Sigmoid colon (tissue), 7 donors: ENCODE data around the gene ZNF407. TPM values are rescaled to one million over a fixed set of nuclear protein-coding genes. Genes with fewer than 3 reads are reported as not detected.

Experiments
- DNase-seq: peaks from one replicate; pipeline ENCODE4 v3.0.0-alpha.2; 2019
- H3K27ac ChIP-seq, 4 donors: fragments of 200-600 bp; sonication (generic); one replicate each; pipeline ENCODE4 v1.5.1; 2016 to 2019; ENCODE audit warnings: mild to moderate bottlenecking in 1 of 4
- H3K27me3 ChIP-seq, 3 donors: fragments of 200-600 bp; sonication (generic); one replicate each; pipeline ENCODE4 v1.5.1; 2019; ENCODE audit warnings: mild to moderate bottlenecking in 1 of 3
- H3K36me3 ChIP-seq, 4 donors: fragments of 200-600 bp; sonication (generic); one replicate each; pipeline ENCODE4 v1.5.1; 2016 to 2019
- H3K4me1 ChIP-seq, 4 donors: fragments of 200-600 bp; sonication (generic); one replicate each; pipeline ENCODE4 v1.5.1; 2017 to 2019
- H3K4me3 ChIP-seq, 4 donors: fragments of 200-600 bp; sonication (generic); one replicate each; pipeline ENCODE4 v1.5.1; 2017 to 2019; ENCODE audit warnings: mild to moderate bottlenecking in 2 of 4, moderate library complexity in 1 of 4
- H3K9me3 ChIP-seq, 4 donors: fragments of 200-600 bp in 3 of 4; sonication (generic) in 3 of 4; one replicate each; pipeline versions ENCODE4 v1.5.1 to v1.6.1; 2013 to 2019
- EP300 ChIP-seq, 4 donors: sonication (generic); formaldehyde crosslinking; IDR thresholded peaks; one replicate each; pipeline ENCODE4 v1.6.1; 2017; ENCODE audit warnings: antibody characterized with exemption in 4 of 4
- POLR2A ChIP-seq, 2 donors: fragments of 450-650 bp; IDR thresholded peaks; one replicate each; pipeline ENCODE4 v1.6.1; 2016; ENCODE audit warnings: antibody characterized with exemption in 2 of 2, mild to moderate bottlenecking in 2 of 2, moderate library complexity in 2 of 2
- POLR2AphosphoS5 ChIP-seq, 4 donors: sonication (generic); formaldehyde crosslinking; IDR thresholded peaks; one replicate each; pipeline ENCODE4 v1.6.1; 2017; ENCODE audit warnings: antibody characterized with exemption in 4 of 4
- WGBS, 2 donors: extraction: QIAGEN DNeasy Blood & Tissue Kit; methylation state at CpG; one replicate each; pipeline ENCODE4 v1.1.7; 2013; 5-methylcytosine and 5-hydroxymethylcytosine counted together
- intact Hi-C: fragments of 100-400 bp; cut with DNase I; formaldehyde crosslinking; loops from one replicate; pipeline ENCODE4 v1.15.1; 2023
- polyA plus RNA-seq, 3 donors: library from polyadenylated mRNA; stranded (reverse); fragments of 200-250 nt; gene quantifications; one replicate each; pipeline ENCODE4 v1.2.3, GENCODE V29; 2013
- total RNA-seq, 4 donors: library from RNA; depleted of rRNA; stranded (reverse); fragments of >200 nt; gene quantifications; one replicate each; pipeline ENCODE4 v1.1.0, GENCODE V29; 2016
- TF ChIP-seq, protein P1 (sequence below), 4 experiments: fragments of 450-650 bp in 3 of 4; fragments of 200-600 bp in 1 of 4; IDR thresholded peaks; one replicate each; pipeline ENCODE4 v1.5.1; 2016 to 2019; ENCODE audit warnings: antibody characterized with exemption in 4 of 4, mild to moderate bottlenecking in 3 of 4, moderate library complexity in 2 of 4
- donor health status: healthy with polysubstance abuse.
- donor health status: Bipolar disorder and iron deficiency.
- donor health status: healthy.

The ZNF407 gene
- total and polyA plus RNA-seq, 7 donors = 1.4 to 19.8 (median 16.3) TPM

DNA sequence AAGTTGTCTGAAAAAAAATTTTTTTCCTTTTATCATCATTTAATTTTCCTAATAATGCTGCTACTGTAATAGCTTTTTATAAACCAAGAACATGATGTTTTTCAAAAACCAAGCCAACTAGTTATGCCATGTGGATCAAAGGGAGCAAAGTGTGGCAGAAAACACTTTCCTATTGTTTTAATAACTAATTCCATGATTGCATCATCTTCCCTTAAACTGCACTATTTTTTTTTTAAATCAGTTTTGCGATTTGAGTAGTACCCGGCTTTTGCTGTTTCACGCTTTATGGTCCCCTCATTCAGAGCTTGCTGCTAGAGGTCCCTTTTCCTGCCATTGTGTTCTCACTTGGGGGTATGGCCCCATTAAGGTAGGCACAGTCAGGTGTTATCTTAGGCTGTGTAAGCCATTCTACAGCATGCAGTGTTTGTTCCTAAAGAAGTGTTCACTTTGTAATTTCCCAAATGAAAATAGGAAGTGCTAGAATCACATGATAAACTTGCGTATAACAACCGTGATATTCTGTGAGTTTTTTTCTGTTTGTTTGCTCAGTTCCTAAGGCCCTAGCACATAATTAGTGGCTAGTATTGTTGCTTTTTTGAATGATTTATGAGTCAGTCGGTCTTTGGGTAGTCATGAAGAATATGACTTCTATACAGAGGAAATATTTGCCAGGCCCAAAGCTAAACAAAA, 385.4 kb downstream of the ZNF407 start:
- Histone ChIP-seq H3K4me3 (no peak overlapping the region), H3K4me1 (no peaks in the 10 kb centered on the region), H3K27ac (peak overlapping the region in 1 of 4 donors; percentile 28), H3K9me3 (no peaks in the 10 kb centered on the region), H3K27me3 (no peaks in the 10 kb centered on the region), H3K36me3 (no peaks in the 10 kb centered on the region)
- DNase-seq = no peak
- 35 to 65% methylated on average over 6 of the region's 6 CpGs for WGBS, 2 donors
- intact Hi-C loops = no loop called here
- peak in 1 of 4 donors; percentile 43 for TF ChIP-seq POLR2AphosphoS5 (IDR thresholded peaks at IDR 0.05)
- peak in 2 of 4 donors; percentile 39 to 59 for TF ChIP-seq EP300 (IDR thresholded peaks at IDR 0.05)
- TF ChIP-seq, protein P1, sequence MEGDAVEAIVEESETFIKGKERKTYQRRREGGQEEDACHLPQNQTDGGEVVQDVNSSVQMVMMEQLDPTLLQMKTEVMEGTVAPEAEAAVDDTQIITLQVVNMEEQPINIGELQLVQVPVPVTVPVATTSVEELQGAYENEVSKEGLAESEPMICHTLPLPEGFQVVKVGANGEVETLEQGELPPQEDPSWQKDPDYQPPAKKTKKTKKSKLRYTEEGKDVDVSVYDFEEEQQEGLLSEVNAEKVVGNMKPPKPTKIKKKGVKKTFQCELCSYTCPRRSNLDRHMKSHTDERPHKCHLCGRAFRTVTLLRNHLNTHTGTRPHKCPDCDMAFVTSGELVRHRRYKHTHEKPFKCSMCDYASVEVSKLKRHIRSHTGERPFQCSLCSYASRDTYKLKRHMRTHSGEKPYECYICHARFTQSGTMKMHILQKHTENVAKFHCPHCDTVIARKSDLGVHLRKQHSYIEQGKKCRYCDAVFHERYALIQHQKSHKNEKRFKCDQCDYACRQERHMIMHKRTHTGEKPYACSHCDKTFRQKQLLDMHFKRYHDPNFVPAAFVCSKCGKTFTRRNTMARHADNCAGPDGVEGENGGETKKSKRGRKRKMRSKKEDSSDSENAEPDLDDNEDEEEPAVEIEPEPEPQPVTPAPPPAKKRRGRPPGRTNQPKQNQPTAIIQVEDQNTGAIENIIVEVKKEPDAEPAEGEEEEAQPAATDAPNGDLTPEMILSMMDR (IDR thresholded peaks at IDR 0.05) = no peak
- TF ChIP-seq POLR2A (IDR thresholded peaks at IDR 0.05) = no peak

DNA sequence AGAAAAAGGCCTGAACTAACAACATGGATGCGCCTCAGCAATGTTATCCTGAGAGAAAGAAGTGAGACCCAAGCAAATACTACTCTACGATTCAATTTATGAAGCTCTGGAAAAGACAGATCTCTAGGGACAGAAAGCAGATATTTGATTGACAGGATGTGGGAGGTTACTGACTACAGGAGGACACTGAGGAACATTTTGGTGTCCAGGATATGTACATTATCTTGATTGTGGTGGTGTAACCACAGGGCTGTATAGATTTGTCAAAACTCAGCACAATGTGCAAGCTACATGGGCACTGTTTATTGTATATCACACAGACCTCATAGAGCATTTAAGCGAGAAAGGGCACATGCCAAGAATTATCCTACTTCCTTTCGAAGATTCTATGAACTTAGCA, 391.5 kb downstream of the ZNF407 start:
- Histone ChIP-seq H3K9me3 (no peaks in the 10 kb centered on the region), H3K36me3 (no peaks in the 10 kb centered on the region), H3K4me3 (no peak overlapping the region), H3K27ac (no peak overlapping the region), H3K4me1 (no peaks in the 10 kb centered on the region), H3K27me3 (no peaks in the 10 kb centered on the region)
- intact Hi-C loops = no loop called here
- no peak for TF ChIP-seq POLR2A (IDR thresholded peaks at IDR 0.05)
- TF ChIP-seq, protein P1 (IDR thresholded peaks at IDR 0.05) = no peak
- TF ChIP-seq EP300 (IDR thresholded peaks at IDR 0.05) = no peak
- no peak for TF ChIP-seq POLR2AphosphoS5 (IDR thresholded peaks at IDR 0.05)
- WGBS, 2 donors = 97 to 98% methylated on average over 4 of the region's 4 CpGs
- DNase-seq = no peak

DNA sequence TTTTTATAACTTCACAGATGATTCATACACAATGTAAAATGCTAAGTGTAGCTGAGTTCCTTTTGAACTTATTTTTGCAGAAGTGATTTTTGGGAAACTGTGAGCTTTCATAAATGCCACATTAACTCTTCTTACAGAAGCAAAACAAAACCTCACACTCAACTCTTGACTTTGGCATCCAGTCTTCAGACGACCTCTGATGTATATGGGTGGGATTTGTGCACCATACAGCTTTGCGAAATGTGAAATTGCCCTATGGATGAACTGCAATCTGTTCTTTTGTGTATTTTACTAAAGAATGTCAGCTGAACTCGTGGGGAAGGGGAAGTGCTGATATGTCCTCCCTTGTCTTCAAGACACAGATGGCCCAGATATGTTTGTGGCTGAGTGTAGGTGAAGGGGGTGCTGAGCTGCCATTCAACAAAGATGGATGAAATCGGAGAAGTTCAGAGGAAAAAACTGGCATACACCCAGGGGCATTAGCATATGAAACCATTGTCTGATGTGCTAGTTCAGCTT, 393.0 kb downstream of the ZNF407 start:
- 46 to 75% methylated on average over 4 of the region's 4 CpGs for WGBS, 2 donors
- Histone ChIP-seq H3K27ac (peak overlapping the region in 1 of 4 donors; percentile 26), H3K27me3 (no peaks in the 10 kb centered on the region), H3K4me3 (no peak overlapping the region), H3K9me3 (no peaks in the 10 kb centered on the region), H3K4me1 (no peaks in the 10 kb centered on the region), H3K36me3 (no peaks in the 10 kb centered on the region)
- intact Hi-C loops = no loop called here
- no peak for DNase-seq
- TF ChIP-seq EP300 (IDR thresholded peaks at IDR 0.05) = no peak
- TF ChIP-seq POLR2AphosphoS5 (IDR thresholded peaks at IDR 0.05) = no peak
- no peak for TF ChIP-seq POLR2A (IDR thresholded peaks at IDR 0.05)
- TF ChIP-seq, protein P1 (IDR thresholded peaks at IDR 0.05) = no peak

DNA sequence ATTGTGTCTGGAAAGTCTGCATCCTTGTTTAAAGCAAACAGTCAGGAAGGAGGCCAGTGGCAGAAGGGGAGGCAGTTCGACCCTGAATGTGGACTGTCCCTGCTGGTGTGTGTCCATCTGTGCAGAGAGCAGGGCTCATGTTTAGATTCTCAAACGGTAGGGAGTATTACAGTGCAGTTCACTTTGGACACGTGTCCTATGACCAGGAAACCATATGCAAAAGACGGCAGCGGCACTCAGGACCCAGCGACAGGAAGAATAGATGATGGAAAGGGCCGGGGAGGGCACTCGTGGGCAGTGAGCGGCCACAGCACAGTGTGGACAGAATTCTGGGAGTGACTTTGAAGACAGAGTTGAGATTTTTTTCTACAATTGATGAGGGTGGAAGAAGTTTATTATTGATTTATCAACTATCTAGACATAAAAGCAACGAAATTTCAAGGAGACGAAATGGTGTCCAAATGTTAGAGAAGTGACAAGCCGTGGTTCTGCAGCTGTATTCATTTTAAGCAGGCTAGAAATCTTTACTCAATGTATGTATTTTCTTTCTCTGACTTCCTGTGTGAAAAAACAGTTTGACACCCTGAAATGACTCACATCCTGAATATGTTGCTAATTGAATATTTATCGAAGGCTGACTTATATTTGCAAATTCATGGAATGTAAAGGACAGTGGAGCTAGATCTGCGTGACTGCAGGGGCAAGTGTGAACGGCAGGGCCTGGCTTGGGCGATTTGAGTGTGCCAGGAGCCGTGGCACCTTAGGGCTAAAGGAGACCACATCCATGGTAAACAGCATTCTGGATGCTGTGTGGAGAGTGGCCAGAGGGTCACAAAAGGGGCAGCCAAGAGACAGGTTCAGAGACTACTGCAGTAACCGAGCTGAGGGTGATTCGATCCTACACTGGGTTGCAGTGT, 397.1 kb downstream of the ZNF407 start:
- no peak for DNase-seq
- 67 to 79% methylated on average over 19 of the region's 19 CpGs for WGBS, 2 donors
- H3K9me3 ChIP-seq = no peaks in the 10 kb centered on the region
- H3K4me1 ChIP-seq = no peaks in the 10 kb centered on the region
- intact Hi-C loops = no loop called here
- no peaks in the 10 kb centered on the region for H3K27me3 ChIP-seq
- no peaks in the 10 kb centered on the region for H3K36me3 ChIP-seq
- H3K27ac ChIP-seq = peak overlapping the region in 1 of 4 donors; percentile 33
- TF ChIP-seq EP300 (IDR thresholded peaks at IDR 0.05) (no peak), POLR2A (IDR thresholded peaks at IDR 0.05) (no peak)
- no peak overlapping the region for H3K4me3 ChIP-seq

DNA sequence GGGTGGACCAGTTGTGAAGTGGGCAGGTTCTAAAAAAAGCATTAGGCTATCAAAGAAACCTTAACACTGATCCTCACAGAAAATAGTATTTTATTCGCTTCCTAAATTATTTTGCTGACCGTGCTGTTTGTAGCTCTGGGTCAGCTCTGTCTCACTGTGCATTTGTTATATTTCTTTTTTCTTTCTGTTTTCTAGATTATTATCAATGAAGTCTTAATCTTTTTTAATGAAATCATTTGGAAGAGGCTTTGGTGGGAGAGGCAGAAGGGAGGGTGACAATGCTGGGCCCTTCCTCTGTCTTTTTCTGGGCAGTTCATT, 397.7 kb downstream of the ZNF407 start:
- Histone ChIP-seq H3K36me3 (no peaks in the 10 kb centered on the region), H3K4me3 (no peak overlapping the region), H3K9me3 (no peaks in the 10 kb centered on the region), H3K27ac (peak overlapping the region in 1 of 4 donors; percentile 33), H3K27me3 (no peaks in the 10 kb centered on the region), H3K4me1 (no peaks in the 10 kb centered on the region)
- WGBS, 2 donors = 85 to 86% methylated on average over 2 of the region's 2 CpGs
- intact Hi-C loops = no loop called here
- no peak for DNase-seq
- TF ChIP-seq POLR2A (IDR thresholded peaks at IDR 0.05) (no peak), POLR2AphosphoS5 (IDR thresholded peaks at IDR 0.05) (no peak), EP300 (IDR thresholded peaks at IDR 0.05) (no peak)
- TF ChIP-seq, protein P1 (IDR thresholded peaks at IDR 0.05) = no peak
